Endometrial microvascular endothelial cells (primary cell): ENCODE data around the gene BAZ1B. TPM values are rescaled to one million over a fixed set of nuclear protein-coding genes. Genes with fewer than 3 reads are reported as not detected.
"Not testable (repeated sequence)": the region's sequence is repeated elsewhere in the genome, so short reads cannot be mapped to it uniquely, and the experiment has no call there.

Source experiments
- in situ Hi-C: cut with HindIII; loops from 2 replicates; pipeline ENCODE4 v1.10.0; 2017; ENCODE audit warnings: low sequenced_read_pairs, low pct_unique_long_range_greater_than_20kb; ENCODE audit errors: inconsistent ontology term
- total RNA-seq: library from RNA; depleted of rRNA; stranded (reverse); fragments of >200 nt; gene quantifications from one replicate; pipeline ENCODE4 v1.2.3, GENCODE V29; 2015; ENCODE audit errors: inconsistent ontology term

Gene BAZ1B
- total RNA-seq, 1 donor from 2014 or later: 35.7 TPM

DNA sequence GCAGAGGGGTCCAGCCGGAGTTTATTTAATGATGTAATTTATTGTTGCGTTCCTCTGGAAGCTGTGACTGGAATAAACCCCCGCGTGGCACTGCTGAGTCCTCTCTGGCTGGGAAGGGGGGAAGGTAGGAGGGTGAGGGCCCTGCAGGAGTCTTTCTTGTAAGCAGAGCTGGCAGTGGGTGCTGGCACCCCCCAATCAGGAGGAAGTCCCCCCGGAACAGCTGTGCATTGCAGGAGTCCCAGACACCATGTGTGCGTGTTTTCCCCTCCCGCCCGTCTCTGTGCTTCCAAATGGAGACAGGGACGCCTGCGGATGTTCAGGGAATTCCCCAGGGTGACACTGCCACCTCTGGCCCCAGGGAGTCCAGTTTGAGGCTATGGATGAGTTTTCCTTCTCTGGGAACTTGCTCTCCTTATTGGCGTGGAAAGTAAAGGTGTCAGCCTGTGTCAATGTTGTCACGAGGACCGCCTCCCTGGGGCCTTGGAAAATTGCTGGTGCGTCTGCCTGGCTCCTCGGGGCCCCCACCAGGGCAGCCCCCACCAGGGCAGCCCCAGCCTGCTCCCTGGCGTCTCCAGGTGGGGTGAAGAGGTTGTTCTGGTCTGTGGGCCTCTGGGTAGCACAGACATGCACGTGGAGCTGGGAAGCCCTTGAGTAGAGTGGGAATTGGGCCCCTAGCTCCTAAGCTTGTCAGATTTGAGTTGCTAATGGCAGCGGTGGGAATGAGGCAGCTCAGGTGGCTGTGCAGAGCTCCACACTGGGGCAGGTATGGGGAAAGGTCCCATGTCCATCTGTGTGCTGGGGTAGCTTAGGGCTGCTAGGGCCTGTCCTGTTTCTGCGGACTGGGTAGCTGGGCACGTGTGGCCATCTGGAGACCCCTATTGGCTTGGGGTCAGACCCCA lies 85.8 kb downstream of the BAZ1B start:
- in situ Hi-C loops: no loop called here

DNA sequence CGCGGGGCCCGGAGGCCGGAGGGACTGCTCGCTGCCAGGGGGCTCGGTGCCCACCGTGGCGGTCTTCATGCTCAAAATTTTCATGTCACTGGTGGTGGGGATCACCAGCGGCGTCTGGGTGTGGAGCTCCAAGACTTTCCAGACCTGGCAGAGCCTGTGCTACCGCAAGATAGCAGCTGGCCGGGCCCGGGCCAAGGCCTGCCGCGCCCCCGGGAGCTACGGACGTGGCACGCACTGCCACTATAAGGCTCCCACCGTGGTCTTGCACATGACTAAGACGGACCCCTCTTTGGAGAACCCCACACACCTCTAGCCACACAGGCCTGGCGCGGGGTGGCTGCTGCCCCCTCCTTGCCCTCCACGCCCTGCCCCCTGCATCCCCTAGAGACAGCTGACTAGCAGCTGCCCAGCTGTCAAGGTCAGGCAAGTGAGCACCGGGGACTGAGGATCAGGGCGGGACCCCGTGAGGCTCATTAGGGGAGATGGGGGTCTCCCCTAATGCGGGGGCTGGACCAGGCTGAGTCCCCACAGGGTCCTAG lies 86.6 kb downstream of the BAZ1B start:
- in situ Hi-C loops: no loop called here

DNA sequence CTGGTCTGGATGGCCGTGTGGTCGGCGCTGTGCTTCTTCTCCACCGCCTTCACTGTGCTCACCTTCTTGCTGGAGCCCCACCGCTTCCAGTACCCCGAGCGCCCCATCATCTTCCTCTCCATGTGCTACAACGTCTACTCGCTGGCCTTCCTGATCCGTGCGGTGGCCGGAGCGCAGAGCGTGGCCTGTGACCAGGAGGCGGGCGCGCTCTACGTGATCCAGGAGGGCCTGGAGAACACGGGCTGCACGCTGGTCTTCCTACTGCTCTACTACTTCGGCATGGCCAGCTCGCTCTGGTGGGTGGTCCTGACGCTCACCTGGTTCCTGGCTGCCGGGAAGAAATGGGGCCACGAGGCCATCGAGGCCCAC lies 87.4 kb downstream of the BAZ1B start:
- in situ Hi-C loops: no loop called here

DNA sequence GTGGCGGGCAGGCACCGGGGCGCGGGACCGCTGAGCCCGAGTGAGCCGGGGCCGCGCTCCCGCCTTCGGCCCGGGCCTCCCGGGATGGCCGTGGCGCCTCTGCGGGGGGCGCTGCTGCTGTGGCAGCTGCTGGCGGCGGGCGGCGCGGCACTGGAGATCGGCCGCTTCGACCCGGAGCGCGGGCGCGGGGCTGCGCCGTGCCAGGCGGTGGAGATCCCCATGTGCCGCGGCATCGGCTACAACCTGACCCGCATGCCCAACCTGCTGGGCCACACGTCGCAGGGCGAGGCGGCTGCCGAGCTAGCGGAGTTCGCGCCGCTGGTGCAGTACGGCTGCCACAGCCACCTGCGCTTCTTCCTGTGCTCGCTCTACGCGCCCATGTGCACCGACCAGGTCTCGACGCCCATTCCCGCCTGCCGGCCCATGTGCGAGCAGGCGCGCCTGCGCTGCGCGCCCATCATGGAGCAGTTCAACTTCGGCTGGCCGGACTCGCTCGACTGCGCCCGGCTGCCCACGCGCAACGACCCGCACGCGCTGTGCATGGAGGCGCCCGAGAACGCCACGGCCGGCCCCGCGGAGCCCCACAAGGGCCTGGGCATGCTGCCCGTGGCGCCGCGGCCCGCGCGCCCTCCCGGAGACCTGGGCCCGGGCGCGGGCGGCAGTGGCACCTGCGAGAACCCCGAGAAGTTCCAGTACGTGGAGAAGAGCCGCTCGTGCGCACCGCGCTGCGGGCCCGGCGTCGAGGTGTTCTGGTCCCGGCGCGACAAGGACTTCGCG lies 88.0 kb downstream of the BAZ1B start:
- in situ Hi-C loops: no loop called here

GRCh38 chr7:73432676-73433075 lies 89.4 kb downstream of the BAZ1B start:
- in situ Hi-C loops: no loop called here

GRCh38 chr7:73431041-73431835 lies 90.9 kb downstream of the BAZ1B start:
- in situ Hi-C loops: no loop called here

DNA sequence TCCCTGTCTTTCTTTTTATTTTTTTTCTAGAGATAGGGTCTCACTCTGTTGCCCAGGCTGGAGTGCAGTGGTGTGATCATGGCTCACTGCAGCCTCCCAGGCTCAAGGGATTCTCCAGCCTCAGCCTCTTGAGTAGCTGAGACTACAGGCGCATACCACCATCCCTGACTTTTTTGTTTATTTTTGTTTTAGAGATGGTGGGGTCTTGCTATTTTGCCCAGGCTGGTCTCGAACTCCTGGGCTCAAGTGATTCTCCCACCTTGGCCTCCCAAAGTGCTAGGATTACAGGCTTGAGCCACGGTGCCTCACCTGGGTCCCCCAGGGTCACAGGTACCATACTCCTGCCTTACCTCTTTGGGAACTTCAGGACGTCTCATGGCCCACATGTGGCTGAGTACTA lies 91.6 kb downstream of the BAZ1B start:
- in situ Hi-C loops: not testable (repeated sequence)

DNA sequence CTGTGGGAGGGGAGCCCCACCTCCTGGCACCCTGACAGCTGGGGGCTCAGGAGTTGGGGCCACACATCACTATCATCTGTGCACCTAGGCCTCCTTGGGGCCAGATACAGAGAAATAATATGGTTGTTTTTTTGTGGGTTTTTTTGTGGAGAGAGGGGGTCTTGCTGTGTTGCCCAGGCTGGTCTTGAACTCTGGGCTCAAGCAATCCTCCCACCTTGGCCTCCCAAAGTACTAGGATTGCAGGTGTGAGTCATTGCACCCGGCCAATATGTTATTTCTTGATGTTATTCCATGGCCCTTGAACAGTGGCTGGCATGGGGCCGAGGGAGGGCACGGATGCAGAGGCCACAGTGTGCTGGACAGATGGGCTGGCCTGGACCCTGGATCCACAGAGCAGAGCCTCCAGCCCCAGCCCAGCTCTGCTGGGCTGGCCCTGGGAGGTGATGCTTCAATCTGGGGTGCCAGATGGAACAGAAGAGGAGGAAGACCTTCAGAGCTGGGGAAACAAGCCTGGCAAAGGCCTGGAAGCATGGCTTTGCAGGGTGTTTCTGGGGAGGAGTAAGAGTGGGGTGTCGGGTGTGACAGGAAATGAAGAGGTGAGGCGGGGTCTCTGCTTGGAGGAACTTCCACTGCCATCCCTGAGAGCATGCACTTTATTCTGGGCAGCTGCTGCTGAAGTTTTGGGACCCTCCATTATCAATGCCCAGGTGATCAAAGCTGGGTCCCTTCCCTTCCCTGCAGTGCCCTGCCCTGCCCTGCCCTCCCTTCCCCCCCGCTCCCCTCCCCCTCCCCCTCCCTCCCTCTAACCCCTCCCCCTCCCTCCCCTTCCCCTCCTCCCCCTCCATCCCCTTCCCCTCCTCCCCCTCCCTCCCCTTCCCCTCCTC lies 92.2 kb downstream of the BAZ1B start:
- in situ Hi-C loops: no loop called here

DNA sequence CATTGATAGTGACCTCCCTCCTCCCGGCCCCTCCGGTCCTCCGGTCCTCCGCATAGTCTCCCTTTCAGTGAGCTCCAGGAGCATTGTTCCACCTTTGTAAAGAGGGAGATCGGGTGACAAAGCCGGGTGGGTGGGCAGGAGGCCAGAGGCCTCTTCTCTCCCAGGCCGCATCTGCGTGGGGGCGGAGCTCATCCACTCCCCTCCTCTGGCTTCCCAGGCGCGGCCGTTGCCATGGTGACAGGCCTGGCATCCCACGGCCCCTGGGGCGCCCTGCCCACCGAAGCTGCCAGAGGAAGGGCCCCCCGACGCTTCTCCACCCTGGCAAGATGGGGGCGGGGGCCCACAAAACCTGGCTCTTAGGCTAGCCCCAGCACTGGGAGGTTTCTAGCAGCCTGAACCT lies 92.9 kb downstream of the BAZ1B start:
- in situ Hi-C loops: no loop called here

DNA sequence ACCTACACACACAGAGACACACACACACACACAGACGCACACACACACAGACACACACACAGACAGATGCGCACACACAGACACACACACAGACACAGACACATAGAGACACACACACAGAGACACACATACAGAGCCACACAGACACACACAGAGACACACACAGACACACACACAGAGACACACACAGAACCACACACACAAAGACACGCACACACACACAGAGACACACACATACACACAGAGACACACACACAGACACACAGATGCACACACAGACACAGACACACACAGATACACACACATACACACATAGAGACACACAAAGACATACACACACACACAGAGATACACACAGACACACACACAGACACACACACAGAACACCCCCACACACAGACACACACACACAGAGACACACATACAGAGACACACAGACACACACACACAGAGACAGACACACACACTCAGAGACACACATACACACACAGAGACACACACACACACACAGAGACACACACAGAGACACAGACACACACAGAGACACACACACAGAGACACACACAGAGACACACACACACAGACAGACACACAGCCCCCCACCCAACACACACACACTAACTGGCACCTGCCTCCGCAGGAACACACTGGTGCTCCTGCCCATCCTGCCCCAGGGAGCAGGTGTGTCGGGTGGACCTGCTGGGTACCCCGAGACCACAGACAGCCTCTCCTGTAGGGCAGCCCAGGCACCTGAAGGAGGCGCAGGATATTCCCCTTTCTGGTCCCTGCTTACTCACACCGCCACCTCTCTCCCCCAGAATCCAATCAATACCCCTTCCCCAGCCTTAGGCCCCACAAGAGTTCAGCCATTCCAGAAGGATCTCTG lies 93.9 kb downstream of the BAZ1B start:
- in situ Hi-C loops: no loop called here

DNA sequence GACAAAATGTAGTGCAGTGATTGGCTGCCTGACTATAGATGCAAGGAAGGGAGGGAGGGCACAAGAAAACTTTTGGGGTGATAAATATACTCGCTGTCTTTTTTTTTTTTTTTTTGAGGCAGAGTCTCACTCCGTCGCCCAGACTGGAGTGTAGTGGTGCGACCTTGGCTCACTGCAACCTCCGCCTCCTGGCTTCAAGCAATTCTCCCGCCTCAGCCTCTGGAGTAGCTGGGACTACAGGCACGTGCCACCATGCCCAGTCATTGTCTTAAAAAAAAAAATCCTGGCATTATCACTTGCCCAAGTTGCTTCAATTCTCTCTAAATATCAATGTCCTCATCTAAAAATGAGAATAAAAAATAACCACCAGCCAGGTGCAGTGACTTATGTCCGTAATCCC lies 96.1 kb downstream of the BAZ1B start:
- in situ Hi-C loops: no loop called here

DNA sequence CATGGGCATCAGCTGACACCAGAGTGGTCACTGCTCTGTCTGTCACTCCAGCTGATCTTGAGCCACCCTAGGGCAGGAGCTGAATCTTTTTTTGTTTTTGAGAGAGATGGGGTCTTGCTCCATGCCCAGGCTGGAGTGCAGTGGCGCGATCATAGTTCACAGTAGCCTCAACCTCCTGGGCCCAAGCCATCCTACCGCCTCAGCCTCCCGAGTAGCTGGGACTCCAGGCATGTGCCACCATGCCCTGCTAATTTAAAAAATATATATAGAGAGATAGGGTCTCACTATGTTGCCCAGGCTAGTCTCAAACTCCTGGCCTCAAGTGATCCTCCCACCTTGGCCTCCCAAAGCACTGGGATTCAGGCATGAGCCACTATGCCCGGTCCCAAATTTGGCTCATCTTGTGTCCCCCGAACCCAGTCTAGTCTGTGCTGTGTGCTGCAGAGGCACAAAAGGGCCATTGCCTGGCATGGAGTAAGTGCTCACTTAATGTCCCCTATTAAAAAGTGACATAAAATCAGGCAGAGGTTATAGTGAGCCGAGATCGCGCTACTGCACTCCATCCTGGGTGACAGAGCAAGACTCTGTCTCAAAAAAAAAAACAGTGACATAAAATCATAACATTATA lies 96.6 kb downstream of the BAZ1B start:
- in situ Hi-C loops: no loop called here

- in situ Hi-C loops: no loop called here
Measured at GRCh38 chr7:73424489-73424885, 97.6 kb downstream of the BAZ1B start.

- in situ Hi-C loops: no loop called here
Measured at GRCh38 chr7:73423519-73424488, 98.3 kb downstream of the BAZ1B start.

- in situ Hi-C loops: not testable (repeated sequence)
Measured at GRCh38 chr7:73420610-73421009, 101.5 kb downstream of the BAZ1B start.

DNA sequence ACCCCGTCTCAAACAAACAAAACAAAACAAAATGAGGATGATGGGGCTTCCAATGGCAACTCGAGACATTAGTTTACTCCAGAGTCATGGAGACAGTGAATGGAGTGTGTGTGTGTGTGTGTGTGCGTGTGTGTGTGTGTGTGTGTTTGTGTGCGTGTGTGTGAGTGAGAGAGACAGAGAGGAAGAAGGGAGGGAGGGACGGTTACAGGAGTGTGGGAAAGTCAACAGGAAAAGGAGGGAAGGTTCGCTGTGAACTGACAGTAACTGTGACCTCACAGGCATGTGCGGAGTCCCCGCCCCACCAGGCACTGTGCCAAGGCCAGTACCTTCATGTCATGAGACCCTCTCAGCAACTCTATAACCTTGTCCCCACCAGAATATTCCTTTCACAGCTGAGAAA lies 102.1 kb downstream of the BAZ1B start:
- in situ Hi-C loops: not testable (repeated sequence)
